Ovary (tissue), 3 donors: ENCODE results near the gene CCDC27.

Experiments
- CTCF ChIP-seq, 3 donors: fragments of 450-650 bp in 2 of 3; fragments of 200-600 bp in 1 of 3; IDR thresholded peaks; one replicate each; pipeline versions ENCODE4 v1.5.1 to v1.8.0; 2016 to 2022; ENCODE audit warnings: antibody characterized with exemption in 3 of 3, mild to moderate bottlenecking in 1 of 3
- EP300 ChIP-seq: sonication (generic); formaldehyde crosslinking; IDR thresholded peaks from one replicate; pipeline ENCODE4 v1.6.1; 2017; ENCODE audit warnings: antibody characterized with exemption
- POLR2A ChIP-seq: fragments of 450-650 bp; IDR thresholded peaks from one replicate; pipeline ENCODE4 v1.6.1; 2017; ENCODE audit warnings: antibody characterized with exemption, mild to moderate bottlenecking, moderate library complexity
- donor health status: DM: no; HTN: no; CAD: no.

- no peak for TF ChIP-seq CTCF (IDR thresholded peaks at IDR 0.05)
- TF ChIP-seq POLR2A = no peak
- TF ChIP-seq EP300 = no peak
Measured at GRCh38 chr1:3745071-3745470, 7.2 kb upstream of the CCDC27 start.
